Endothelial cell of hepatic sinusoid (primary cell): ENCODE results near the gene USF2.

ENCODE experiments used
- in situ Hi-C: cut with HindIII; loops from 2 replicates; pipeline ENCODE4 v1.10.0; 2017; ENCODE audit warnings: low sequenced_read_pairs

The USF2 gene

GRCh38 chr19:35313587-35313986 lies 44.8 kb downstream of the USF2 start:
- in situ Hi-C loops: no loop called here

- in situ Hi-C loops: no loop called here
Observed at GRCh38 chr19:35314031-35314430, 45.3 kb downstream of the USF2 start.

DNA sequence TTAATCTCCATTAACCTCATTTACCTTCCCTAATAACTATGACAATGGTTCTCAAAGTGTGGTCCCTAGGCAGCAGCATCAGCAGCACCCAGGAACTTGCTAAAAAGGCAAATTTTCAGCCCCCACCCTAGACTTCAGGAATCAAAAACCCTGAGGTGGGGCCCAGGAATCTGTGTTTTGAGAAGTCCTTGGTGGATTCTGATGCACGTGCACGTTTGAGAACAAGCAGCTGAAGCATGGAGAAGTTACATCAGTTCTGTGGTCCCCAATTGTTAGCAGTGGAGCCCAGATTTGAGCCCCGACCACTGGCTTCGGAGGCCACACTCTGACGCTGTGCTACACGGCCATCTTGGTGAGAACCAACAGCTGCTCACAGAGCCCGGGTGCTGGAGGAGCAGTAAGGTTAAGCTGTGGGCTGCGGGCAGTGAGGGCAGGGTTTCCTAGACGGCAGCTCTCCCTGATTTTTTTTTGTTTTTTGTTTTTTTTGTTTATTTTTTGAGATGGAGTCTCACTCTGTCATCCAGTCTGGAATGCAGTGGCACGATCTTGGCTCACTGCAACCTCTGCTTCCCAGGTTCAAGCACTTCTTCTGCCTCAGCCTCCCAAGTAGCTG lies 46.2 kb downstream of the USF2 start:
- in situ Hi-C loops: no loop called here

- in situ Hi-C loops: no loop called here
Observed at GRCh38 chr19:35315883-35316282, 47.1 kb downstream of the USF2 start.

GRCh38 chr19:35316560-35316959 lies 47.8 kb downstream of the USF2 start:
- in situ Hi-C loops: no loop called here

- in situ Hi-C loops: no loop called here
Observed at GRCh38 chr19:35317464-35318043, 48.8 kb downstream of the USF2 start.

GRCh38 chr19:35318679-35319448 lies 50.1 kb downstream of the USF2 start:
- in situ Hi-C loops: no loop called here

- in situ Hi-C loops: no loop called here
Observed at GRCh38 chr19:35320065-35320713, 51.4 kb downstream of the USF2 start.

- in situ Hi-C loops: no loop called here
Observed at GRCh38 chr19:35321291-35321690, 52.5 kb downstream of the USF2 start.

GRCh38 chr19:35322014-35322413 lies 53.3 kb downstream of the USF2 start:
- in situ Hi-C loops: no loop called here

DNA sequence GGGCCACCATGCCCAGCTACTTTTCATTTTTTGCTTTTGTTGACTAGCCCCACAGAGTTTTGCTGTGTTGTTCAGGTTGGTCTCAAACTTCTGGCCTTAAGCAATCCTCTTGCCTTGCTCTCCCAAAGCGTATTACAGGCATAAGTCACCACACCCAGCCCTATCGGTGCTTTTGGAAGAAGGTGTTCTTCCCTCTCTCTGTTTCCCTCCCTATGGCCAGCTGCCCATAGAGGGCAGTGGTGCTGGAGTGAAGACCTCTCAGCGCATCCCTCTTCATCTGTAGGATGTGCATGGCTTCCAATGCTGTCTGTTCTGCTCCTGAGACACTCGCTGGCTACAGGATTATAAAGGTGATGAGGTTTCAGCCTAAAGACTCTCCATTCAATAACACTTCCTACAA lies 58.9 kb downstream of the USF2 start:
- in situ Hi-C loops: no loop called here

GRCh38 chr19:35328851-35329285 lies 60.1 kb downstream of the USF2 start, which contains the start of gene CD22:
Gene CD22 (plus strand): TSS chr19:35329187. CDS start chr19:35332041, 2,854 bp downstream.
- in situ Hi-C loops: no loop called here

DNA sequence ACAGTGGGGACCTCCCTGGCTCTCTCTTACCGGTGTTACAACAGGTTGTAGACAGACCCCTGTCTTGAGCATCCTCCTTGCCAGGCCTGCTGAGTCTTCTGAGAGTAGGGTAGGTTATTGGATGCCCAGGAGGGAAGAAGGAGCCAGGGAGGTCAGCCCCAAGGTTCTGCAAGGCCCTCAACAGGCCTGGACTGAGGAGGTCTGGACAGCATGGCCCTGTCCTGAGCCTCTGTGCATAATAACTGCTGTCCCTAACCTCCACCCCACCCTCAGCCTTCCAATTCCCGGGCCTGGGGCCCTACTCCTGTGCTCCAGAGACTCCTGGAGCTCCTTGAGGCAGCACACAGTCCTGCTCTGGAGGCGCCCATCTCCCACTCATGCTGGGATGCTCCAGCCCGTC lies 60.6 kb downstream of the USF2 start:
- in situ Hi-C loops: no loop called here
